GM10266 (cell line): Measurements from ENCODE around the gene LRRC23.

Experiments used
- DNase-seq: peaks from one replicate; pipeline ENCODE4 v3.0.0; 2012; ENCODE audit errors: extremely low spot score
- TF ChIP-seq, protein P1 (sequence below): IDR thresholded peaks from 2 replicates; pipeline ENCODE4 v1.5.1; 2012; ENCODE audit warnings: mild to moderate bottlenecking, low read depth; ENCODE audit not compliant: control insufficient read depth, insufficient read depth; ENCODE audit errors: missing control alignments

The LRRC23 gene

DNA sequence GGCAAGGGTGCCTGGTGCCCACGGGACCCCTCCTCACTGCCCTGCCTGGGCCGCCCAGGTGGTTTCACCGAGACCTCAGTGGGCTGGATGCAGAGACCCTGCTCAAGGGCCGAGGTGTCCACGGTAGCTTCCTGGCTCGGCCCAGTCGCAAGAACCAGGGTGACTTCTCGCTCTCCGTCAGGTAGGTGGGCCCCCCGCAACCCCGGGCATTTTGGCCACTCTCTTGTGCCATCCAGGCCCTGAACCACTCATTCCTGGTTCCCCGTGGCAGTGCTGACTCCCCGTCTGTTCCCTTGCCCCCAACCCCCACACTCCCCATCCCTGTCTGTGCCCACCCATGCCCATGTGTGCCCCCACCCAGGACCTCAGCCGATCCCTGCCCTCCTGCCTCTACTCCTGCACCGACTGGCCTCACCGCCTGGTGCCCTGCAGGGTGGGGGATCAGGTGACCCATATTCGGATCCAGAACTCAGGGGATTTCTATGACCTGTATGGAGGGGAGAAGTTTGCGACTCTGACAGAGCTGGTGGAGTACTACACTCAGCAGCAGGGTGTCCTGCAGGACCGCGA, 47.0 kb downstream of the LRRC23 start:
- TF ChIP-seq, protein P1, sequence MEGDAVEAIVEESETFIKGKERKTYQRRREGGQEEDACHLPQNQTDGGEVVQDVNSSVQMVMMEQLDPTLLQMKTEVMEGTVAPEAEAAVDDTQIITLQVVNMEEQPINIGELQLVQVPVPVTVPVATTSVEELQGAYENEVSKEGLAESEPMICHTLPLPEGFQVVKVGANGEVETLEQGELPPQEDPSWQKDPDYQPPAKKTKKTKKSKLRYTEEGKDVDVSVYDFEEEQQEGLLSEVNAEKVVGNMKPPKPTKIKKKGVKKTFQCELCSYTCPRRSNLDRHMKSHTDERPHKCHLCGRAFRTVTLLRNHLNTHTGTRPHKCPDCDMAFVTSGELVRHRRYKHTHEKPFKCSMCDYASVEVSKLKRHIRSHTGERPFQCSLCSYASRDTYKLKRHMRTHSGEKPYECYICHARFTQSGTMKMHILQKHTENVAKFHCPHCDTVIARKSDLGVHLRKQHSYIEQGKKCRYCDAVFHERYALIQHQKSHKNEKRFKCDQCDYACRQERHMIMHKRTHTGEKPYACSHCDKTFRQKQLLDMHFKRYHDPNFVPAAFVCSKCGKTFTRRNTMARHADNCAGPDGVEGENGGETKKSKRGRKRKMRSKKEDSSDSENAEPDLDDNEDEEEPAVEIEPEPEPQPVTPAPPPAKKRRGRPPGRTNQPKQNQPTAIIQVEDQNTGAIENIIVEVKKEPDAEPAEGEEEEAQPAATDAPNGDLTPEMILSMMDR, result no peak

DNA sequence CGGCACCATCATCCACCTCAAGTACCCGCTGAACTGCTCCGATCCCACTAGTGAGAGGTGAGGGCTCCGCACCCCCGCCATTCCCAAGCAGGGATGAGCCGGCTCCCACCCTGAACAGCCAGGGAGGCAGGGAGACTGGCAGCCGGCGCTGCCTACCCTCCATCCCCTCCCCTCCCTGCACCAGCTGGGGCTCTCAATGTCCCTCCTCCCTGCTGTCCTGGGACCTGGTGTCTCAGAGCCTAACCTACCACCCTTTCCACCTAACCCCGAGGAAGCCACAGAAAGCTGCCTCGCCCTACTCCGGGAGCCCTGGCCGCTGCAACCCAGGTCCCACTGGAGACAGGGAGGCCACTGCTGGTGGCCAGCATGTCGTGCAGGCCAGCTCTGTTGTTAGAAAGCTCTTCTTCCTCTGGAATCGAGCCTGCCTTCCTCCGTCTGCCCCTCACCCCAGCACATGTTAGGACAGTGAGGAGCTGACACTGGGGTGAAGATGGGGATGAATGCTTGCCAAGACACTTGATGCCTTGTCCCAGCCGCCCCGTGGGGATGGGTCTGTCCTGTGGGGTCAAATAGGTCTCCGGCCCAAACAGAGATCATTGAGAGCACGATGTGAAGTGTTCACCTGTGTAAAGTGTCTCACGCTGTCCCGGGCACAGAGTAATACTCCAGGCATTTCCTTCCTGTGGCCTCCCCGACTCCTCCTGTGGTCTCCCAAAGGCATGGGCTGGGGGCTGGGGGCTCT, 47.7 kb downstream of the LRRC23 start:
- TF ChIP-seq, protein P1, result no peak
- no peak for DNase-seq

More for the DNA sequence above, 47.0 kb downstream of the LRRC23 start:
- DNase-seq, result no peak

DNA sequence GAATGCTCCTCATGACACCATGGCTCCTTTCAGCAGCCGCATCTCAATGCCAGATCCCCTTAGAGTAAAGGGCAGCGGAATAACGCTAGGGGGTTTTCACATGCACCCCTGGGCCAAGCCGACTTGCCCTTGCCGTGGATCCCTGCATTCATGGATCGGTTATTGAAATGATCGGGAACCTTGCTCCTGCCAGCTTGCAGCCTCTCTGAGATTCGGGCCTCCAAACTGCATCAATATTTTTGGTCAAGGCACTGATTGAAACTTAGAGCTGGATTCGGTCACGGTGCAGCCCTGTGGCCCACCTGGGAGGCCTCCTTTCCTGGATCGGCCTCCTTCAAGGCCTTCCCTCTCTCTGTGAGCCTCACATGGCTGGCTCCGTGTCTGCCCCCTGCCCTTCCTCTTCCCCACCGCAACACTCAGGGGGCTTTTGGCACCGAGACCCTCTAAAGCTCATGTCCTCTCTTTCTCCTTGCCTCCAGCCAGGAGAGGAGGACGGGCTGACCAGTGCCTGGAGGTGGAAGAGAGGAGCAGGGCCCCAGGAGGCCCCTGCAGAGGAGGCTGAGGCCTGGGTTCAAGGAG, 48.3 kb downstream of the LRRC23 start:
- DNase-seq, result no peak
- TF ChIP-seq, protein P1, result no peak

DNA sequence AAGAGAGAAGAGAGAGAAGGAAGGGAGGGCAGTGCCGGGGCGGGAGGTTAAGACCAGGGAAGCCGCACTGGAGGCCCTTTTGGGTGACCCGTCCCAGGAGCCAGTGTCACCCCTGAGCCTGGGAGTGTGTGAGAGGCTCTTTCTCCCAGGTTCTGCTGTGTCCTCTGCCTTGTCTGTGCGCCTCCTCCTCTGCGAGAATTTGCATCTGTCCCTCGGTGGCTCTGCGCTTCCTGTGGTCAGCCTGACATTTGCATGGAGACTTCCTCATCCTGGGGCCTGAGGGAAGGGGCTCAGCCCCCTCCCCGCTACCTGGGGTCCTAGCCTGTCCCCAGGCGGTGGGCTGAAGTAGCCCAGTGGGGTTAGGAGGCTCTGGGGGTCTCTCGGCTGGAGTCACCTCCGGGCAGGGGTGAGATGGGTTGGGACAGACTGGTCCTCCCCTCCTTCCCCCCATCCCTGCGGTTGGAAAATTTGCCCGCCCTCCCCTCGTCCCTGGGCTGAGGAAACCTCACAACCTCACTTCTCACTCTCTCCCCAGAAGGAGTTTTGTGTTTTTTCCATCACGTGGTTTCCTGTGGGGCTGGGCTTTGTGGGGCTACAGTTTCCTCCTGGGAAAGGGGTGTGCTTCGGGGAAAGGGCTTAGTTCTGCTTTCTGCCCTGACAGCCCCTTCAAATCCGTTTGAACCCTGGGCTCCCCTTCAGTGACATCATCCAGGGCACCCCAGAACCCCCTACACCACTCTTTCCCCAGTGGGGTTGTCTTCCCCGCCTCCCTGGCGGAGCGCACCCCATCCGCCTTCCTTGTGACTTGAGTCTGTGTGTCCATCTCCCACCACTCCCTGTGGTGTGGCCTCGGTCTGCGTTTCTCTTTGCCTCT, 49.1 kb downstream of the LRRC23 start:
- peak; percentile 82 for DNase-seq
- TF ChIP-seq, protein P1, result no peak

DNA sequence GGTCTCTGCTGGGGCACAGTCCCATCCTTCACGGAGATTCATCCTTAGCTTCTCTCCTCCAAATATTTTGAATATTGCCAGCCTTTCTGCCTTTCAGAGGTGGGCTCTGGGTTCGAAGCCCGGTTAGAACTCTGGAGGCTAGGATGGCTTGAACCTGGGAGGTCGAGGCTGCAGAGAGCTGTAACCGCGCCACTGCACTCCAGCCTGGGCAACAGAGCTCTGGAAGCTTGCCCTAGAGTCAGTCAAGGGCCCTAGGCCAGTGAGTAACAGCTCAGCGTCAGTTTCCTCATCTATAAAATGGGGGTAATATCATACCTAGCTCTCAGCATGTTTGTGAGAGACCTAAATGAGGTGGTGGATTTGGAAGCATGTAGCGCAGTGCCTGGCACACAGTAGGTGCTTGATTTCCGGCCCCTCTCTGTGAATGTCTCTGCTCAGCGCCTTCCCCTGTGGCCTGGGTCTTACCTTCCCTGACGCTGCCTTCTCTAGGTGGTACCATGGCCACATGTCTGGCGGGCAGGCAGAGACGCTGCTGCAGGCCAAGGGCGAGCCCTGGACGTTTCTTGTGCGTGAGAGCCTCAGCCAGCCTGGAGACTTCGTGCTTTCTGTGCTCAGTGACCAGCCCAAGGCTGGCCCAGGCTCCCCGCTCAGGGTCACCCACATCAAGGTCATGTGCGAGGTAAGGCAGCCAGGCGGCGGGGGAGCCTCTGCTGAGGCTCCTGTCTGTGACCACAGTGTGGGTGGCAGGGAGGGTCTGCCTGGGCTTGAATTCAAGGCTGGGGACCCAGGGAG, 49.9 kb downstream of the LRRC23 start:
- no peak for DNase-seq
- TF ChIP-seq, protein P1, result no peak

DNA sequence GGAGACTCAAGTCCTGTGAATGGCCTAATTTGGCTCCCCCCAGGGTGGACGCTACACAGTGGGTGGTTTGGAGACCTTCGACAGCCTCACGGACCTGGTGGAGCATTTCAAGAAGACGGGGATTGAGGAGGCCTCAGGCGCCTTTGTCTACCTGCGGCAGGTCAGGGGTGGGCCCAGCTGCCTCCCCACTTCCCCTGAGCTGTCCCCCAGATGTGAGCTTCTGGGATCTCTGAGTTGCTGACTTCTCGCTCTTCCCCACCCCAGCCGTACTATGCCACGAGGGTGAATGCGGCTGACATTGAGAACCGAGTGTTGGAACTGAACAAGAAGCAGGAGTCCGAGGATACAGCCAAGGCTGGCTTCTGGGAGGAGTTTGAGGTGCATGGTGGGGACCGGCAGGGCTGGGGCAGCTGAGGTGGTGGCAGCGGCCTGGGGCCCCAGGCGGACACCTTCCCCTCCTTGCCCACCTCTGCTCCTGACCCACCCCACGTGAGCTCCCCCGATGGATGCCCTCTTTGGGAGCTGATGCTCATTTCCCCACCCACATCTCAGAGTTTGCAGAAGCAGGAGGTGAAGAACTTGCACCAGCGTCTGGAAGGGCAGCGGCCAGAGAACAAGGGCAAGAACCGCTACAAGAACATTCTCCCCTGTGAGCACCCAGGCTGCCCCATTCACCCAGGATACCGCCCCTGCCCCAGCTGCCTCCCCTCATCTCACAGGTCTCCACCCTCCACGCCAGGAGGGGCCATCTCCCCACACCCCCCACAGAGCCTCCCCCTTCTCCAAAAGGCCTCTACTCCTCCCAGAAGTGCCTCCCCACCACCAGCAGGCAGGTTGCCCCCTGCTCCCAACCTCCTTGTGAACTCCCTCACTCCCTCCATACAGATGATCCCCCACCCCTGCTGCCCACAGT, 50.7 kb downstream of the LRRC23 start:
- DNase-seq, result no peak
- TF ChIP-seq, protein P1, result no peak
